Effector memory CD4-positive, alpha-beta T cell (primary cell): Measurements from ENCODE around the gene MCEMP1.
A peak's percentile ranks its signal among the peaks of the same experiment; 100 is the strongest.
"Not testable (repeated sequence)": the region's sequence is repeated elsewhere in the genome, so short reads cannot be mapped to it uniquely, and the experiment has no call there.

ENCODE experiments used
- DNase-seq, 3 donors: peaks; one replicate each; pipeline ENCODE4 v3.0.0-alpha.2; 2020
- H3K27ac ChIP-seq: 2 replicates; pipeline ENCODE4 v1.7.0; 2013; ENCODE audit warnings: mild to moderate bottlenecking, low read length, moderate library complexity; ENCODE audit not compliant: insufficient read depth, poor library complexity, severe bottlenecking
- H3K27me3 ChIP-seq: replicated peaks from 2 replicates; pipeline ENCODE4 v1.7.0; 2013; ENCODE audit warnings: mild to moderate bottlenecking, low read length; ENCODE audit not compliant: insufficient read depth, control insufficient read depth, poor library complexity, severe bottlenecking
- H3K36me3 ChIP-seq: 2 replicates; pipeline ENCODE4 v1.7.0; 2013; ENCODE audit warnings: mild to moderate bottlenecking, low read length, moderate library complexity; ENCODE audit not compliant: control insufficient read depth, insufficient read depth
- H3K4me1 ChIP-seq: 2 replicates; pipeline ENCODE4 v1.7.0; 2013; ENCODE audit warnings: low read length, mild to moderate bottlenecking; ENCODE audit not compliant: control insufficient read depth, insufficient read depth, poor library complexity, severe bottlenecking
- H3K4me3 ChIP-seq: 2 replicates; pipeline ENCODE4 v1.7.0; 2013; ENCODE audit warnings: low read length, low read depth, mild to moderate bottlenecking; ENCODE audit not compliant: insufficient read depth, poor library complexity, severe bottlenecking
- H3K9me3 ChIP-seq: 2 replicates; pipeline ENCODE4 v1.7.0; 2013; ENCODE audit warnings: mild to moderate bottlenecking, low read length, moderate library complexity; ENCODE audit not compliant: control insufficient read depth

Gene MCEMP1

GRCh38 chr19:7643629-7644549 lies 33.0 kb upstream of the MCEMP1 start:
- H3K4me3 ChIP-seq, H3K4me1 ChIP-seq, H3K27ac ChIP-seq, H3K27me3 ChIP-seq, H3K9me3 ChIP-seq, DNase-seq: not testable (repeated sequence)
- H3K36me3 ChIP-seq: peaks cover 23% of the 10 kb centered on the region

- DNase-seq: no peak
- Histone ChIP-seq H3K4me3 (no peak overlapping the region), H3K9me3 (no peaks in the 10 kb centered on the region), H3K27me3 (no peaks in the 10 kb centered on the region), H3K4me1 (no peaks in the 10 kb centered on the region), H3K27ac (no peak overlapping the region), H3K36me3 (peaks cover 23% of the 10 kb centered on the region)
These were observed 32.4 kb upstream of the MCEMP1 start for GRCh38 chr19:7644550-7644877.

GRCh38 chr19:7645163-7645562 lies 31.7 kb upstream of the MCEMP1 start:
- Histone ChIP-seq H3K27ac (no peak overlapping the region), H3K9me3 (no peaks in the 10 kb centered on the region), H3K4me3 (no peak overlapping the region), H3K27me3 (no peaks in the 10 kb centered on the region), H3K36me3 (peaks cover 23% of the 10 kb centered on the region), H3K4me1 (no peaks in the 10 kb centered on the region)
- DNase-seq: no peak

- no peaks in the 10 kb centered on the region for H3K27me3 ChIP-seq
- H3K36me3 ChIP-seq: peaks cover 19% of the 10 kb centered on the region
- no peak for DNase-seq
- H3K9me3 ChIP-seq: no peaks in the 10 kb centered on the region
- H3K4me1 ChIP-seq: no peaks in the 10 kb centered on the region
- no peak overlapping the region for H3K27ac ChIP-seq
- H3K4me3 ChIP-seq: no peak overlapping the region
These were observed 31.0 kb upstream of the MCEMP1 start for GRCh38 chr19:7645656-7646425.

GRCh38 chr19:7646426-7646700 lies 30.5 kb upstream of the MCEMP1 start:
- DNase-seq: no peak
- Histone ChIP-seq H3K4me1 (no peaks in the 10 kb centered on the region), H3K27me3 (no peaks in the 10 kb centered on the region), H3K36me3 (peaks cover 19% of the 10 kb centered on the region), H3K4me3 (no peak overlapping the region), H3K27ac (no peak overlapping the region), H3K9me3 (no peaks in the 10 kb centered on the region)

- no peak for DNase-seq
- no peaks in the 10 kb centered on the region for H3K27me3 ChIP-seq
- H3K4me1 ChIP-seq: peaks cover 4% of the 10 kb centered on the region
- peaks cover 14% of the 10 kb centered on the region for H3K36me3 ChIP-seq
- H3K9me3 ChIP-seq: no peaks in the 10 kb centered on the region
- no peak overlapping the region for H3K4me3 ChIP-seq
- no peak overlapping the region for H3K27ac ChIP-seq
These were observed 29.7 kb upstream of the MCEMP1 start for GRCh38 chr19:7647156-7647555.

- H3K9me3 ChIP-seq: no peaks in the 10 kb centered on the region
- no peaks in the 10 kb centered on the region for H3K27me3 ChIP-seq
- H3K27ac ChIP-seq: no peak overlapping the region
- DNase-seq: no peak
- peaks cover 4% of the 10 kb centered on the region for H3K4me1 ChIP-seq
- H3K36me3 ChIP-seq: peaks cover 7% of the 10 kb centered on the region
- H3K4me3 ChIP-seq: no peak overlapping the region
These were observed 28.4 kb upstream of the MCEMP1 start for GRCh38 chr19:7648265-7649014.

- Histone ChIP-seq H3K9me3 (no peaks in the 10 kb centered on the region), H3K4me3 (no peak overlapping the region), H3K27ac (no peak overlapping the region), H3K27me3 (no peaks in the 10 kb centered on the region), H3K36me3 (peaks cover under 1% of the 10 kb centered on the region), H3K4me1 (peaks cover 4% of the 10 kb centered on the region)
- no peak for DNase-seq
These were observed 26.7 kb upstream of the MCEMP1 start for GRCh38 chr19:7650148-7650547.

- H3K4me1 ChIP-seq: peaks cover 4% of the 10 kb centered on the region
- H3K4me3 ChIP-seq: peak overlapping the region; percentile 35
- peak; percentile 78 to 87 (median 86) for DNase-seq
- no peaks in the 10 kb centered on the region for H3K27me3 ChIP-seq
- peak overlapping the region; percentile 48 for H3K27ac ChIP-seq
- H3K9me3 ChIP-seq: no peaks in the 10 kb centered on the region
- no peaks in the 10 kb centered on the region for H3K36me3 ChIP-seq
These were observed 24.7 kb upstream of the MCEMP1 start for GRCh38 chr19:7652061-7652641.
